Stimulated activated CD8-positive, alpha-beta memory T cell treated with anti-CD3 and anti-CD28 coated beads, Interleukin-4, amount 100 ng/mL, for 24 hours (primary cell): ENCODE data around the gene GRPEL2.

ENCODE experiments used
- DNase-seq: peaks from one replicate; pipeline ENCODE4 v3.0.0-alpha.2; 2020; ENCODE audit warnings: low read depth

GRPEL2 gene

DNA sequence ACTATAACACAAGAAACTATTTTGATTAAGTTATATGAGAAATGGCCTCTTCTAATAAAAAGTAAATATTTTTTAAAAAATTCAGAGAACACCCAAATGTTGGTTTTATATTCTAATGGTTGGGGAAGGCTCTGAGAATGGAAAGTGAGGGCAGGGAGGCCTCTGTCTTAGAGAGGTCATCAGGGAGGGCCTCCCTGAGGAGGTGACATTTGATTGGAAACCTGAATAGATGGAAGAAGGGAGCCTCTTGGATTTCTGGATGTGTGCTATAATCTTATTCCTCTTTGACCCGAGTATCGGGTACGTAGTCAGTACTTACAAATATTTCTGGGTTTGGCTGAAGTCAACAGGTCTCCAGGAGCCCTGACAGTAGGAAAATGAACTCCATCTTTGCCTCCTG is 26.1 kb upstream of the GRPEL2 start:
- no peak for DNase-seq

DNA sequence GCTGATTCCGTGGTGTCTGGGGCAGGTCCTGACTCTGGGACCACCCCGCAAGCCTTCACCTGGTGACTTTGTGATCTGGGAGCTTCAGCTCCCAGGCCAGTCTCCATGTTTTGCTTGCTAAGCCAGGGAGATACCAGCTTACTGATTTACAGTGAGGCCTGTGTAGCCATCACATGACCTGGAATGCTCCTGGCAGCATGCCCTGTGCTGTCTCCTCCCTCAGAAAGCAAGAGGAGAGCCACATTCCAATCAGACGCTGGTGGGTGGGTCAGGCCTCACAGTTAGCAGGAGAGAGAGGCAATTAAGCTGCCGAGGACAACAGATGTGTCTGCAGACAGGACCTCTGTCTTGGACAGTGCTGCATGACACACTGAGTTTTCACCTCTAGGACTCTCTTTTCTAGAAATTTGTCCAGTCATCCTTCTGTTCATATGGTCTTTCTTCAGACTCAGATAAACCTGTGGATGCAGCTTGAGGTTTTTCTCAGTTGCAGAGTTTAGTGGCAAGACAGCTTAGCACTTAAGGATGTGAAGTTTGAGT is 24.4 kb upstream of the GRPEL2 start:
- no peak for DNase-seq

DNA sequence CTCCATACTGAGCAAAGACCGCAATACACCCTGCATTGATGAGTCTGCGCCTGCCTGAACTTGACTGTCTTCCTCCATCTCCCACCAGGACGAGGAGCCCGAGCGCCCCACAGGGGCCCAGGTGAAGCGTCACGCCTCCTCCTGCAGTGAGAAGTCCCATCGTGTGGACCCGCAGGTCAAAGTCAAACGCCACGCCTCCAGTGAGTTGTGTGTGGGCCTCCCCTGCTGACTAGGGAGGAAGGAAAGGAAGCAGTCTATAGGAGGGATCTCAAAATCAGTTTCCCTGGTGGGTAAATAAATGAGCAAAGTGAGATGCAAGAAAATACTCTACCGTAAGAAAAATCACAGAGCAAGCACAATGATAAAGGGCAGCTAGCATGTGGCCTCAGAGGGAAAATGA is 22.8 kb upstream of the GRPEL2 start:
- DNase-seq, result no peak

DNA sequence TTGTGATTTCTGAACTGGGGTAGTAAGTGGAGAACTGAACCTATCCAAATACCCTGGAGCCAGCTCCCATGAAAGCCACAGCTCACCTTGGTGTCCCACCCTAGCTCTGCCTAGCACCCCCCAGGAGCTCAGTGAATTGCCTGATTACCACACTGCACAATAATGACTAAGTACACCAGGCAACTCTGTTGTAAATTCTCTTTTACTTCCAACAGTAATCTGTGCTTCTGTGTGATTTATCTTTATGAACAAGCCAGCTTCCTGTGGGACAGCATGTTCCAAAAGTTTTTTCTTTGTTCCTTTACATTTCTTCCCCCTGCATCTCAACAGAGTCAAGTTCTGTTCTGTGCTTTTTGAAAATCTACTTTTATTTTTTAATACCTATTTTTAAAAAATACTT is 22.1 kb upstream of the GRPEL2 start:
- DNase-seq, result no peak

DNA sequence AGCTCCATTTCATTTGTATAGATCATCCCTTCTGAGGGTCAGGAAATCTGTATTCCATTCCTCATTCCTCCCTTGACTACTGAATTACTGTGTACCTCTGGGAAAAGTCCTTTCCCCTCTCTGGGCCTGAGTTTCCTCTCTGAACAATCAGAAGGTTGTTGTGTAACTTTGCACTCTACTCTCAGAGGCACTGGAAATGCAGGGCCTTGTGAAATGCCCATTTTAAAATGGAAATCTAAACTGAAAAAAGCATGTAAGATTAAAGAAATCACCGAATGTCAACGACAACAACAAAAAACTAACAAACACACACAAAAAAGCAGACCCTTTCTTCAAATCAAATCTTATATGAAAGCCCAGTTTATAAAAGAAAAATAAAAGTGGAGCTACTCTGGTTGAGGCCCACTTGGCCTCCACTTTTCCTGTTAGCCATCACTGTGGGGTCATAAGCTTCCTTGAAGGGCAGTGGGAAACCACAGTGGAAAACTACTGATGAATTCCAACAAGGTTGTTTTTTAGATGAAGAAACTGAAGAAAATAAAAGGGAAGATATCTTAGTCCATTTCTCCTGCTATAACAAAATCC is 21.6 kb upstream of the GRPEL2 start:
- no peak for DNase-seq

DNA sequence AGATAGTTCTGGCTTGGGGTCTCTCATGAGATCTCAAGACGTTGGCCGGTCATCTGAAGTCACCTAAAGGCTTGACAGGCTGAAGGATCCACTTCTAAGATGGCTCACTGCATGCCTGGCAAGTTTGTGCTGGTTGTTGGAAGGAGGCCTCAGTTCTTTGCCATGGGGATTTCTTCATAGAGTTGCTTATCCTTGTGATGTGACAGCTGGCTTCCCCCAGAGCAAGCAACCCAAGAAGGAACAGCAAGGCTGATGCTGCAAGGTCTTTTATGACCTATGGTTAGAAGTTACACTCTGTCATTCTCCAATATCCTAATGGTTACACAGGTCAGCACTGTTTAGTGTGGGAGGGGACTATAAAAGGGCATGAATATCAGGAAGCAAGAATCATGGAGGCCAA is 20.7 kb upstream of the GRPEL2 start:
- no peak for DNase-seq

DNA sequence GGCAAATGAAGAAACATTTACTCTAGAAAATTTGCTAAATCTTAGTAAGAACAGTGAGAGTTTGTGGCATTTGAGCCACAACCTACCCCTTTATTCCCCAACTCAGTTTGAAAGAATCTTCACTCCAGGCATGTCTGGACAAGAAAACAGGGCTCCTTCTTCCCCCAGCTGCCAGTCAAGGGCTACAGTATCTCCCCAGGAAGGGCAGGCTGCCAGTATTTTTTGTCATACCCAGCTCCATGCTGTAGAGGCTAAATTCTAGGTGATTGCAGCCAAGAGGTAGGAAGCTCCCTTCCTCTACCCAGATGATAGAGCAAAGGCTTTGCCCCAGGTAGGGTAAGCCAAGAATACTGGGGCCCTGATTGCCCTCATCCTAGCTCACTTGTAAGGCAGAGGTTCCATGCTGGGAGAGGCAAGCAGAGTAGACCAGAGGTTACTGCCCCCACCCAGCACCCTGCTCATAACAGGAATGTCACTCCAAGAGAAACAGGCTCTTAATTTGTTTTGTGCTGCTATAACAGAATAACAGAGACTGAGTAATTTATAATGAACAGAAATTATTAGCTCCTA is 20.0 kb upstream of the GRPEL2 start:
- no peak for DNase-seq

DNA sequence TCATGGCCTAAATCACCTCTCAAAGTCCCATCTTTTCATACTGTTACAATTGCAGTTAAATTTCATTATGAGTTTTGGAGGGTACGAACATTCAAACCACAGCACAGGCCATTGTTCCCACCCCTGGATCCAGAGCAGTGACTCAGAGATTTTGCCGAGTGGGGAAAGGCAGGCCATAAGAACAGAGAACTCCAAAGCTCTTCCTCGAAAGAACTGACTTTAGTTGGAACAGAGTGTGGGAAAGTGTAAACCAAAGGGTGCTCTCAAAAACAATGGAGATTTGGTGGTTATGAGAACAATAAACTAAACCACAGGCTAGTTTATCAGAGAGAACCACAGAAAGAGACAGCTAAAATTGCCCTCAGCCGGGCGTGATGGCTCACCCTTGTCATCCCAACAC is 19.4 kb upstream of the GRPEL2 start:
- no peak for DNase-seq

DNA sequence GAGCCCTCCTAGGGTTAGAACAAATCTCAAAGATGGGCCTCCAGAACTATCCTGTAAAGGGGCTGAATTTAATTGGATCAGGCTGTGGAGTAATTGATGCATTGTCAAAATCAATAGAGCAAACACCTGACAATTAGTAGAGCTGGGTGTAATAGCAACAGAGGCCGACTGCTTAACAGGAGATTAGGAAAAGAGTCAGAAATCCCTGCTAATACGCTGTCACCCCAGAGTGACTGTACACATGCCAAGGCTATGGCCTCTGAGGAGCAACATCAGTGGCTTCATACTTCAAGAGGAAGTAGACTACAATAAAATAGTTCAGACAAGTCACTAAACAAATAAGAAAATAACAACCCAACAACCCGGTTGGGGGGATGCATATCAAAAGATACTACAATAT is 18.7 kb upstream of the GRPEL2 start:
- no peak for DNase-seq

DNA sequence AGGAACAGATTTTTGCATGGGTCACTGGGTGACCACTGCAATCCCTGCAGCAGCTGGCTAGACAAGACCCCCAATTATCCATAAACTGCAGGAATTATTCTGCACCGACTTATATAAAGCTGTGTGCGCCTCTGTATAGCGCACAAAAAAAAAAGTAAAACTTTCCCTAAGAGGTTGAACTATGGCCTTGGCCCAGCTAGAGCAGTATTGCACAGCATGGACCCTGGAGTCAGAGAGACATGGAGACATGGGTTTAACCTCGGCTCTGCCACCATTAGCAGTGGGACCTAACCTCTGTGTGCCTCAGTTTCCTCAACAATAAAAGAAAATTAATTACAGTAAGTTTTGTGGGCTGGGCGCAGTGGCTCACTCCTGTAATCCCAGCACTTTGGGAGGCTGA is 17.1 kb upstream of the GRPEL2 start:
- DNase-seq, result no peak

DNA sequence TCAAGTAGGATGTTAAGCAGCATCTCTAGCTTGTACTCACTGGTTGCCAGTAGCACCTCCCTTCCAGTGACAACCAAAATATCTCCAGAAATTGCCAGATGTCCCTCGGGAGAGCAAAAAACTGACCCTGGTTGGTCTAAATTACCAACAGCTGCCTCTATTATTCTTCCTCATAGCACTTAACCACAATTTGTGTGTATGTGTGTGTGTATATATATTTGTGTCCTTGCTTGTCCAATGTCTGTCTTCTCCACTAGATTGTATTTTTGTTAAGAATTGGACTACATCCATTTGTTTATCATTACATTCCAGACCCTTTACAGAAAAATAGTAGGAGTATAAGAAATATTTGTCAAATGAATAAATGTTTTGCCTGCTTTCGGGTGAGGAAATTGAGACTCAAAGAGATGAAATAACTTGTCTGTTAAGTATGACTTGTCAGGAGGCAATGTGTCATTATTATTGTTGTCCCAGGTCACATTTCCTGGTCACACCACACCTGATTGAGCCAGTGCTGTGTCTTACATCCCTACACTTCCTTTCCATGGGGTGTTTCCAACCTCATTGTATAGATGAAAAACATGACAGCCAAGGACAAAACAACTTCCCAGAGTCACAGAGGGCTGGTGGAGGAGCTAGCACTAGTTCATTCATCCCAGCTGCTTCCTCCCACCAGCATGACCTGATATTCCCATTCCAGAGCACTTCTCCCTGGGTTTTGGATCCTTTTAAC is 11.4 kb upstream of the GRPEL2 start:
- no peak for DNase-seq

DNA sequence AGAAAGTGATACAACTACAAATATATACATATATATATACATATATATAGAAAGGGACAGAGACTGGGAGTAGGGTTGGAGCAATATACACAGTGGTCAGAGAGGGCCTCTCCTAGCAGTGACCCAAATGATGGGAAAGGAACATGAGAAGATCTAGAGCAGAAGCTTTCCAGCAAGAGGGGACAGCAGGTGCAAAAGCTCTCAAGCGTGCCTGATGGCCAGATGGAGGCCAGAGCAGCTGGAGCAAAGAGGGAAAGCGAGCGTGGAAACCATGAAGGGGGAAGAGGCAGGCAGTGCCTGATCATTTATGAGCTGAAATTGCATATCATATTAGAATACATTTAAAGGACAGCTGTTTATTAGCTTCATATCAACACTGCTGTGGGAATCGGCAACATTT is 7.6 kb upstream of the GRPEL2 start:
- no peak for DNase-seq

DNA sequence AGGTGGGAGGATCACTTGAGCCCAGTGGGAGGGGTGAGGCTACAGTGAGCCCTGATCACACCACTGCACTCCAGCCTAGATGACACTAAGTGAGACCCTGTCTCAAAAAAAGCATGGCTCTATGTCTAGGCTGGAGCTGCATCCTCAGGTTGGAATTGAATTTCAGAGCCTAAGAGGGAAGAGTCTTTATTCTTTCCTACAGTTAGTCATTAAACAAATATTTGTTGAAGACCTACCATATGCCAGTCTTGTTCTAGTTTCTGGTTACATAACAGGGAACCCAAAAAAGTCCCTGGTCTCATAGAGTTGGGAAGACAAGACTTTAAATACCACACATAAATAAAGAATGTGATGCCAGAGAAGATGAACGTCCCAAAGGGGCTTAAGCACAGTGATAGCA is 6.9 kb upstream of the GRPEL2 start:
- no peak for DNase-seq

DNA sequence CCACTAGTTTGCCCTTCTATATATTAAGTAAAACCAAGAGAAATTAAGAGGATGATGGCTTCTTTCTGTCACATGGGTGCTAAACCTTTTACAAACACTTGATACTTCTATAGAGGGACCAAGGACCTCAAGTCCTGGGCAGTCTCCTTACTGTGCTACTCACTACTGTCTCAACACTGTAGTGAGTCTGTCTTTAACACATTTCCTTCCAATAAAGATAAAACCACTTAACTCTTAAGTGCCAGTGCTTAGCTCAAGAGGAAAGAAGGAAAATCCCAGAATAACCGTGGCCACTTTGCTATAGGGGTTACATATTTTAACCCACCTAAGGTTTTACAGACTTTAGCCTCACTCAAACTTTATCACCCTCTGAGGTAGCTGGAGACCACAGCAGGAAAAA is 4.4 kb upstream of the GRPEL2 start:
- no peak for DNase-seq

DNA sequence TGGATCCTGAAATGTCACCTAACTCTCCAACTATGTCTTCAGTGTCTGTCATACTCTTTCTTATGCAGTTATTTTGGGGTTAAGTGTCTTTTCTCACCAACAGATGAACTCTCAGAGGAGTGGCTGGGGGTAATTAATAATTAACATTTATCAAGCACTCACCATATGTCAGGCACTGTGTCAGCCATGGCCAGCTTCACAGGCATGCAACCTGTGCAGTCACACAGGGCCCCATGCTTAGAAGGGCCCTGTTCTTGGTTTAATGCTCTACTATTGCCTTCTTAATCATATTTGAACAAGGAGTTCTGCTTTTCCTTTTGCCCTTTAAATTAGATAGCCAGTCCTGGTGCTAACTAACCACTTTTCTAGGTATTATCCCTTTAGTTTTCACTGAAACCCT is 3.4 kb upstream of the GRPEL2 start:
- no peak for DNase-seq

DNA sequence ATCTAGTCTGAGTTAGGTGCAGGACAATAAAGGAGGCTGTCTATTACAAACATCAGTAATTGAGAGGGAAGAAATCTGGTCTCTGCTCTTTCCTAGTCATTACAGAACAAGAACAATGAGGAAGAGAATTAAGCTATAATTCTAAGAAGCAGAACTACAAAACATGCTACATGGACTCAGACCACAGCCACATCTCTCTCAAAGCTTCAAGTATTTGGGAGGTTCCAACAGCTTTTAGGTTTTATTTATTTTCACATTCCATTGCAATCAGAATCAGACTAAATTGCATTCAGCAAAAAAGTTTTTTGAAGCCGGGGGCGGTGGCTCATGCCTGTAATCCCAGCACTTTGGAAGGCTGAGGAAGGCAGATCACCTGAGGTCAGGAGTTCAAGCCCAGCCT is 1.1 kb upstream of the GRPEL2 start:
- DNase-seq, result no peak

DNA sequence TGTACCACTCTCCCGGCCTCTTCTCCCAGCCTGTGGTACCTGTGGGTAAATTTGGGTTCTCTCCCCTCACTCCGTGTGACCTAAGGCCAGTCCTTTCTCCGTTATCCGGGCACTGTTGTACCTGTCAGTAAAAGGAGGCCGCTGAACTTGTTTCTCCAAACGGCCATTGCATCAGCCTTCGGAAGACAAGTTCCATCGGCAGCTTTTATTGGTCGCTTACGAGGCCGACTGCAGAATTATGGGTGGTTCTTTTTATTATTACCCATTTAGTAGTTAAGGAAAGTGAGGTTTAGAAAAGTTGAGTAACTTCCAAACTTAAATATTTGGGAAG is 558 bp downstream of the GRPEL2 start:
- no peak for DNase-seq

DNA sequence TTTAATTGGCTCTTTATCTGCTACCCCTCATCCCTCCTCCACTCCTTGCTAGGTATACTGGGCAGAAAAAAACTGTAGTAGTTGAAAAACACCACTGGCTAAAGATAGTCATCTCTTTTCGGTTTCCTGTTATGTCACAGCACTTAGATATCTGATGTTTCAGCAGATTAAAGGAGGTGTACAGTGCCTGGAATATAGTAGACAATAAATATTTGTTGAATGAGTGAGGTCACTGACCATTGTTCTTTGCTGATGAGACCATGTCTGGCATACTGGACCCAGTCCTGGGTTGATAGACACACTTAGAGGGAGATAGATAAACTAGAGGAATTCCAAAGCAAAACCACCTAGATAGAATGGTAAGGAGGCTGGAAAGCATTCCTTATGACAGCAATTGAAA is 3.2 kb downstream of the GRPEL2 start:
- DNase-seq, result no peak

DNA sequence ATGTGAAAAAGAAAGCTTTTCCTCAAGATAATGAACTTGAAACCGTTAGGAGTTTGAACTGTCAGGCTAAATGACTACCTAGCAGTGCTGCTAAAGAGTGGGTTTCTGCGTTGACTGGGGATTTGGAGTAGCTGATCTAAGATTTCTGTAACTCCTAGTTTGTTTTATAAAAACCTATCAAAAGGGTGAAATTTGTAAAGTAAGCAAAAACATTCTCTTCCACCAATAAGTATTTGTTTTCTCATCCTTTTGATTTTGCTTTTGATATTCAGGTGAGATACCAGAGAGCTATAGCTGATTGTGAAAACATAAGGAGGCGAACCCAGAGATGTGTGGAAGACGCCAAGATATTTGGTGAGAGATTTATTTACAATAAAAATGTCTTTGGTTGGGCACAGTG is 4.1 kb downstream of the GRPEL2 start:
- no peak for DNase-seq

DNA sequence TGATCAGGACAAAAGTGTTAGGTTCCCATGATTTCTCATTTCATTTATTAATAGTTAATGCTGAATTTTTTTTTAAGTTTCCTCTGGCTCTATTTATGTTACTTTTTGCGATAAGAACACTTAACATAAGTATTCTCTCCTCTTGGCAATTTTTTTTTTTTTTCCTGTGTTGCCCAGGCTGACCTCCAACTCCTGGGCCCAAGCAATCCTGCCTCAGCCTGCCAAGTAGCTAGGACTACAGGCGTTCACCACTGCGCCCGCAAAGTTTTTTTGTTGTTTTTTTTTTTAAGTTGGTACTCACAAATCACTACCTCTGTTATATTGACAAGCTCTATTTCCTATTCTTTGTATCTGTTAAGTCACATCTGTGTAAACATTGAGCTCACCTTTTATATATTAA is 6.9 kb downstream of the GRPEL2 start:
- no peak for DNase-seq

DNA sequence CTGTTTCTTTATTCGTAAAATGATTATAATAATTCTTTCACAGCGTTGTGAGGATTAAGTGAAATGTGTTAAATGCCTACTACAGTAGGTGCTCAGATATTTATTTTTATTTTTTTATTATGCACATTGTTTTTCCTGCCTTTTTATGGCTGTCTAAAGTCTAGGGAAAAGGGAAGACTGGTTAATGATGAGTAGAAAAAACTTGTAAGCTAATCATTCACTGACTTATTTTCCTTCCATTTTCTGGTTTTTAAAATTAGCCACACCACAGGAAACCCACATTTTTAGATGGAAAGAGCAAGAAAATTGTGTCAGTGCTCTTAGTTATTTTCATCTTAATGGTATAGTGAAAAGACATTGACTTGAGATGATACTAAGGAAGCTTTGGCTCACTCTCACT is 8.6 kb downstream of the GRPEL2 start:
- no peak for DNase-seq

DNA sequence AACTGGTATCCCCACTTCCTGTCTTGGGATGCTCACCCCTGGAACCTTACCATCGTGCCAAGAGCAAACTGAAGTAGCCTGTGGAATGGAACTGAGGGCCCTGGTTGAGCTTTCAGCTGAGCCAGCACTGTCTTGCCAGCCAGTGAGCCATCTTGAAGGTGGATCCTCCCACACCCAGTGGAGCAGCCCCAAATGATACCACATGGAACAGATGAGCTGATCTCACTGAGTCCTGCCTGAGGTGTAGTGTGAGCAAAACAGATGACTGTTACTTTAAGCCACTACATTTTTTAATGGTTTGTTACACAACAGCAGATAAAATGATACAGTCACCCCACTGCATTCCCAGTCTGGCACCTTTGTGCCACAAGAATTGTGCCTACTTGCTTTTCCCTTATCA is 10.4 kb downstream of the GRPEL2 start:
- no peak for DNase-seq

DNA sequence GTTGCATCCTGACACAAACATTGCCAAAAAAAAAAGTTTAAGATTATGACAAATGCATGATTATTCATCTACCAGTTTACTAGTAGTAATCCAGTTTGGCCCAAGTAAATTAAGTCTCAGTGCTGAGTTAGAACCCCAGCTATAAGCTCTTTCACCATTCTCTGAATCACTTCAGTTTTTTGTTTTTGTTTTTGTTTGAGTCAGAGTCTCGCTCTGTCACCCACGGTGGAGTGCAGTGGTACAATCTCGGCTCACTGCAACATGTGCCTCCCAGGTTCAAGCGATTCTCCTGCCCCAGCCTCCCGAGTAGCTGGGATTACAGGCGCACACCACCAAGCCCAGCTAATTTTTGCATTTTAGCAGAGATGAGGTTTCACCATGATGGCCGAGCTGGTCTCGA is 11.1 kb downstream of the GRPEL2 start:
- no peak for DNase-seq
